ENCODE data around the gene SASH1. TPM values are rescaled to one million over a fixed set of nuclear protein-coding genes. Genes with fewer than 3 reads are reported as not detected.

The SASH1 gene
- total RNA-seq, 1 experiment from 2014 or later = 27.4 TPM

DNA sequence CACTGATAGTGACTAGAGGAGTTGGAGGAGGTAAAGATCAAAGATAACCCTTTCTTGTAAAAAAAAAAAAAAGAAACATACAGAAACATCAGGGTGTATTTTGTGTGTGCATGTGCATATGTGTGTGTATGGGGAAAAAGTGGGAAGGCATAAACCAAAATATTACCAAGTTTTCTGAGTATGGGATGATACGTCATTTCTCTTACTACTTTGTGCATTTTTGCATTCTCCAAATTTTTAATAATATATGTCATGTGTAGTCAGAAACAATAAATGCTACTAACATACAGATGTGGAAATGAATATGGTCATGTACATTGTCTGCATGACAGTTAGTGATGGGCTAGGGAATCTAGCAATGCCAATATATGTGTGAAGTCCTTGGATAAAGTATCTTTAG lies 161.1 kb downstream of the SASH1 start:
- TF ChIP-seq JAZF1 (CRISPR knock-in tag; IDR thresholded peaks at IDR 0.05) = no peak
- TF ChIP-seq, protein P1, sequence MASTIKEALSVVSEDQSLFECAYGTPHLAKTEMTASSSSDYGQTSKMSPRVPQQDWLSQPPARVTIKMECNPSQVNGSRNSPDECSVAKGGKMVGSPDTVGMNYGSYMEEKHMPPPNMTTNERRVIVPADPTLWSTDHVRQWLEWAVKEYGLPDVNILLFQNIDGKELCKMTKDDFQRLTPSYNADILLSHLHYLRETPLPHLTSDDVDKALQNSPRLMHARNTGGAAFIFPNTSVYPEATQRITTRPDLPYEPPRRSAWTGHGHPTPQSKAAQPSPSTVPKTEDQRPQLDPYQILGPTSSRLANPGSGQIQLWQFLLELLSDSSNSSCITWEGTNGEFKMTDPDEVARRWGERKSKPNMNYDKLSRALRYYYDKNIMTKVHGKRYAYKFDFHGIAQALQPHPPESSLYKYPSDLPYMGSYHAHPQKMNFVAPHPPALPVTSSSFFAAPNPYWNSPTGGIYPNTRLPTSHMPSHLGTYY (CRISPR knock-in tag; IDR thresholded peaks at IDR 0.05) = no peak
- TF ChIP-seq GABPB1 (CRISPR knock-in tag; IDR thresholded peaks at IDR 0.05) = no peak
- no peak for TF ChIP-seq SMAD4 (CRISPR knock-in tag; IDR thresholded peaks at IDR 0.05)
- H3K9me3 Mint-ChIP-seq = no peaks in the 10 kb centered on the region
- no peaks in the 10 kb centered on the region; the same call in 1 of the 2 replicates for H3K27me3 Mint-ChIP-seq (ENCODE audit: low read depth)
- H3K27ac Mint-ChIP-seq = no peak overlapping the region
- H3K36me3 Mint-ChIP-seq = no peaks in the 10 kb centered on the region
- DNase-seq (ENCODE audit: low spot score) (no peak), ATAC-seq (no peak)
- POLR2A ChIA-PET = interaction anchor here (0.7 kb wide), 1 partner anchor 28 kb away, joined by 4 read pairs; no protein-coding TSS in a partner anchor
- H3K4me1 Mint-ChIP-seq = peaks cover 12% of the 10 kb centered on the region
- CTCF ChIA-PET = no interaction called here
- H3K4me3 Mint-ChIP-seq = no peak overlapping the region

DNA sequence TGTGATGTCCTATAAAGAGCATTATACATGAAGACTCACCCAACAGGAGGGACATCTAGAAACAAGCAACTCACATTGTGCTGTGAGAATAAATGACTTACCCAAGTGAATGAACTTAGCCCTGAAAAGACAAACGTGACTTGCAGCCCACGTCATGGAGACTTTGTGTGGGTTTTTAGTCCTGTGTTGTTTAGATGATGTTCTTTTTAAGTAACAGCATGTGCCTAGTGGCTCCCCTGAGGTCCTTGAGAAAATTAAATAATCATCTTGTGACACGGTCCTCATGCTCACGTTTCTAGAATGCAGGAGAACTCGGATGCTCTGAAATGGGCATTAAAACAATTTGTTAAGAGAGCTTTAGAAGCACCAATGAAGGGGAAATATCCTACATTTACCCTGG lies 165.1 kb downstream of the SASH1 start:
- TF ChIP-seq ZNF317 (CRISPR knock-in tag; IDR thresholded peaks at IDR 0.05; ENCODE audit: borderline replicate concordance, low read depth) = no peak
- TF ChIP-seq, protein P2, sequence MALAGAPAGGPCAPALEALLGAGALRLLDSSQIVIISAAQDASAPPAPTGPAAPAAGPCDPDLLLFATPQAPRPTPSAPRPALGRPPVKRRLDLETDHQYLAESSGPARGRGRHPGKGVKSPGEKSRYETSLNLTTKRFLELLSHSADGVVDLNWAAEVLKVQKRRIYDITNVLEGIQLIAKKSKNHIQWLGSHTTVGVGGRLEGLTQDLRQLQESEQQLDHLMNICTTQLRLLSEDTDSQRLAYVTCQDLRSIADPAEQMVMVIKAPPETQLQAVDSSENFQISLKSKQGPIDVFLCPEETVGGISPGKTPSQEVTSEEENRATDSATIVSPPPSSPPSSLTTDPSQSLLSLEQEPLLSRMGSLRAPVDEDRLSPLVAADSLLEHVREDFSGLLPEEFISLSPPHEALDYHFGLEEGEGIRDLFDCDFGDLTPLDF (CRISPR knock-in tag; IDR thresholded peaks at IDR 0.05) = no peak
- no peak for TF ChIP-seq OVOL2 (CRISPR knock-in tag; IDR thresholded peaks at IDR 0.05; ENCODE audit: borderline replicate concordance)
- no peak for TF ChIP-seq GABPB1 (CRISPR knock-in tag; IDR thresholded peaks at IDR 0.05)
- TF ChIP-seq, protein P3, sequence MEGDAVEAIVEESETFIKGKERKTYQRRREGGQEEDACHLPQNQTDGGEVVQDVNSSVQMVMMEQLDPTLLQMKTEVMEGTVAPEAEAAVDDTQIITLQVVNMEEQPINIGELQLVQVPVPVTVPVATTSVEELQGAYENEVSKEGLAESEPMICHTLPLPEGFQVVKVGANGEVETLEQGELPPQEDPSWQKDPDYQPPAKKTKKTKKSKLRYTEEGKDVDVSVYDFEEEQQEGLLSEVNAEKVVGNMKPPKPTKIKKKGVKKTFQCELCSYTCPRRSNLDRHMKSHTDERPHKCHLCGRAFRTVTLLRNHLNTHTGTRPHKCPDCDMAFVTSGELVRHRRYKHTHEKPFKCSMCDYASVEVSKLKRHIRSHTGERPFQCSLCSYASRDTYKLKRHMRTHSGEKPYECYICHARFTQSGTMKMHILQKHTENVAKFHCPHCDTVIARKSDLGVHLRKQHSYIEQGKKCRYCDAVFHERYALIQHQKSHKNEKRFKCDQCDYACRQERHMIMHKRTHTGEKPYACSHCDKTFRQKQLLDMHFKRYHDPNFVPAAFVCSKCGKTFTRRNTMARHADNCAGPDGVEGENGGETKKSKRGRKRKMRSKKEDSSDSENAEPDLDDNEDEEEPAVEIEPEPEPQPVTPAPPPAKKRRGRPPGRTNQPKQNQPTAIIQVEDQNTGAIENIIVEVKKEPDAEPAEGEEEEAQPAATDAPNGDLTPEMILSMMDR (IDR thresholded peaks at IDR 0.05) = no peak
- TF ChIP-seq GRHL2 (CRISPR knock-in tag; IDR thresholded peaks at IDR 0.05; ENCODE audit: insufficient replicate concordance, severe bottlenecking) = no peak
- no peak for TF ChIP-seq ELF4 (CRISPR knock-in tag; IDR thresholded peaks at IDR 0.05; ENCODE audit: low read depth)
- TF ChIP-seq FOXK1 (CRISPR knock-in tag; IDR thresholded peaks at IDR 0.05) = no peak
- TF ChIP-seq, protein P1 (CRISPR knock-in tag; IDR thresholded peaks at IDR 0.05) = no peak
- TF ChIP-seq, protein P4, sequence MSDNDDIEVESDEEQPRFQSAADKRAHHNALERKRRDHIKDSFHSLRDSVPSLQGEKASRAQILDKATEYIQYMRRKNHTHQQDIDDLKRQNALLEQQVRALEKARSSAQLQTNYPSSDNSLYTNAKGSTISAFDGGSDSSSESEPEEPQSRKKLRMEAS (CRISPR knock-in tag; IDR thresholded peaks at IDR 0.05) = no peak
- no peak for TF ChIP-seq IRF2 (CRISPR knock-in tag; IDR thresholded peaks at IDR 0.05; ENCODE audit: borderline replicate concordance, low read depth)
- TF ChIP-seq SMAD4 (CRISPR knock-in tag; IDR thresholded peaks at IDR 0.05) = no peak
- H3K27me3 Mint-ChIP-seq (ENCODE audit: low read depth) = no peaks in the 10 kb centered on the region; the same call in 1 of the 2 replicates
- ATAC-seq (no peak), DNase-seq (ENCODE audit: low spot score) (no peak)
- ChIA-PET CTCF (interaction anchor here (0.6 kb wide), 1 partner anchor 328 kb away, joined by 3 read pairs; no protein-coding TSS in a partner anchor), POLR2A (no interaction called here)
- H3K36me3 Mint-ChIP-seq = no peaks in the 10 kb centered on the region
- H3K4me3 Mint-ChIP-seq = no peak overlapping the region
- H3K27ac Mint-ChIP-seq = peak overlapping the region; percentile 30; the same call in 1 of the 2 replicates
- H3K4me1 Mint-ChIP-seq = peaks cover 24% of the 10 kb centered on the region
- no peaks in the 10 kb centered on the region for H3K9me3 Mint-ChIP-seq

DNA sequence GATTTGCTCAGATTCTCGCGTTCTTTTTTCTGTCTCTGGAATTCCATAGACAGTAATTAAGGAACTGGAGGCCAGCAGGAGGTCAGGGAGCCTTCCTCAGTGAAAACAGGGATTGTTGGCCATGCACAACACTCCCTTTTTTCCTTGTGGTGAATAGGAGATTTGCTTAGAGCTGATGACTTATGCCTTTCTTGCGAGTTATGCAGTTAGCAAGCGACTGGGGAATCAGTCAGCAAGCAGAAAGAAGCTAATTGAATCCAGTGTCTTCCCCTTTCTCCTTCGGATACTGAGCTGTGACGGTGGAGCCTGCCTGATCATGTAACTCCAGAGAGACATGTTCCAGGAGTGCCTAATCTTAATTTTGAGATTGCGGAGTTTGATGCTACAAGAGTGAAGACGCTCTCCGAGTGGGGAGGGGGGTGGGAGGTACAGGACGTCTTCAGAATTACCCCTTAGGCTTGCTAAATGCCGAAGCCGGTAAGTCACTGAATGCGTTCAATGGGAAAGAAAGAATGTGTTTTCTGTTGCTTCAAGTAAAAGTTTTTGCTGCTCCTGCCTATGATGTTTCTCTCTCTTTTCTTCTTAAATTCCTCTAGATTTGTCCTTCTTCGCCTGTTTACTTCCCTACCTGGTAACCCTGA lies 165.9 kb downstream of the SASH1 start:
- Mint-ChIP-seq H3K27me3 (ENCODE audit: low read depth) (no peaks in the 10 kb centered on the region; the same call in 1 of the 2 replicates), H3K27ac (peak overlapping the region; percentile 63), H3K9me3 (no peaks in the 10 kb centered on the region), H3K4me3 (no peak overlapping the region), H3K4me1 (peaks cover 31% of the 10 kb centered on the region), H3K36me3 (no peaks in the 10 kb centered on the region)
- POLR2A ChIA-PET = no interaction called here
- CTCF ChIA-PET = interaction anchor here (1.0 kb wide), 1 partner anchor 329 kb away, joined by 3 read pairs; no protein-coding TSS in a partner anchor
- ATAC-seq (peak; percentile 57), DNase-seq (ENCODE audit: low spot score) (no peak)
- TF ChIP-seq, protein P5, sequence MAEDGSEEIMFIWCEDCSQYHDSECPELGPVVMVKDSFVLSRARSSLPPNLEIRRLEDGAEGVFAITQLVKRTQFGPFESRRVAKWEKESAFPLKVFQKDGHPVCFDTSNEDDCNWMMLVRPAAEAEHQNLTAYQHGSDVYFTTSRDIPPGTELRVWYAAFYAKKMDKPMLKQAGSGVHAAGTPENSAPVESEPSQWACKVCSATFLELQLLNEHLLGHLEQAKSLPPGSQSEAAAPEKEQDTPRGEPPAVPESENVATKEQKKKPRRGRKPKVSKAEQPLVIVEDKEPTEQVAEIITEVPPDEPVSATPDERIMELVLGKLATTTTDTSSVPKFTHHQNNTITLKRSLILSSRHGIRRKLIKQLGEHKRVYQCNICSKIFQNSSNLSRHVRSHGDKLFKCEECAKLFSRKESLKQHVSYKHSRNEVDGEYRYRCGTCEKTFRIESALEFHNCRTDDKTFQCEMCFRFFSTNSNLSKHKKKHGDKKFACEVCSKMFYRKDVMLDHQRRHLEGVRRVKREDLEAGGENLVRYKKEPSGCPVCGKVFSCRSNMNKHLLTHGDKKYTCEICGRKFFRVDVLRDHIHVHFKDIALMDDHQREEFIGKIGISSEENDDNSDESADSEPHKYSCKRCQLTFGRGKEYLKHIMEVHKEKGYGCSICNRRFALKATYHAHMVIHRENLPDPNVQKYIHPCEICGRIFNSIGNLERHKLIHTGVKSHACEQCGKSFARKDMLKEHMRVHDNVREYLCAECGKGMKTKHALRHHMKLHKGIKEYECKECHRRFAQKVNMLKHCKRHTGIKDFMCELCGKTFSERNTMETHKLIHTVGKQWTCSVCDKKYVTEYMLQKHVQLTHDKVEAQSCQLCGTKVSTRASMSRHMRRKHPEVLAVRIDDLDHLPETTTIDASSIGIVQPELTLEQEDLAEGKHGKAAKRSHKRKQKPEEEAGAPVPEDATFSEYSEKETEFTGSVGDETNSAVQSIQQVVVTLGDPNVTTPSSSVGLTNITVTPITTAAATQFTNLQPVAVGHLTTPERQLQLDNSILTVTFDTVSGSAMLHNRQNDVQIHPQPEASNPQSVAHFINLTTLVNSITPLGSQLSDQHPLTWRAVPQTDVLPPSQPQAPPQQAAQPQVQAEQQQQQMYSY (CRISPR knock-in tag; IDR thresholded peaks at IDR 0.05) = no peak
- no peak for TF ChIP-seq ZNF219 (CRISPR knock-in tag; IDR thresholded peaks at IDR 0.05; ENCODE audit: borderline replicate concordance)
- TF ChIP-seq, protein P6, sequence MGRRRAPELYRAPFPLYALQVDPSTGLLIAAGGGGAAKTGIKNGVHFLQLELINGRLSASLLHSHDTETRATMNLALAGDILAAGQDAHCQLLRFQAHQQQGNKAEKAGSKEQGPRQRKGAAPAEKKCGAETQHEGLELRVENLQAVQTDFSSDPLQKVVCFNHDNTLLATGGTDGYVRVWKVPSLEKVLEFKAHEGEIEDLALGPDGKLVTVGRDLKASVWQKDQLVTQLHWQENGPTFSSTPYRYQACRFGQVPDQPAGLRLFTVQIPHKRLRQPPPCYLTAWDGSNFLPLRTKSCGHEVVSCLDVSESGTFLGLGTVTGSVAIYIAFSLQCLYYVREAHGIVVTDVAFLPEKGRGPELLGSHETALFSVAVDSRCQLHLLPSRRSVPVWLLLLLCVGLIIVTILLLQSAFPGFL (CRISPR knock-in tag; IDR thresholded peaks at IDR 0.05; ENCODE audit: borderline replicate concordance) = no peak
- TF ChIP-seq SMAD3 (CRISPR knock-in tag; IDR thresholded peaks at IDR 0.05; ENCODE audit: borderline replicate concordance) = no peak
- TF ChIP-seq FOXP1 (CRISPR knock-in tag; IDR thresholded peaks at IDR 0.05; ENCODE audit: borderline replicate concordance) = no peak

All from WTC11 (cell line).